AML-193 (cell line): ENCODE results near the gene FBLN7.

Experiments
- DNase-seq, 2 experiments: peaks; one replicate each; lab custom pipeline; 2025; lab: John Stamatoyannopoulos, UW

The FBLN7 gene

DNA sequence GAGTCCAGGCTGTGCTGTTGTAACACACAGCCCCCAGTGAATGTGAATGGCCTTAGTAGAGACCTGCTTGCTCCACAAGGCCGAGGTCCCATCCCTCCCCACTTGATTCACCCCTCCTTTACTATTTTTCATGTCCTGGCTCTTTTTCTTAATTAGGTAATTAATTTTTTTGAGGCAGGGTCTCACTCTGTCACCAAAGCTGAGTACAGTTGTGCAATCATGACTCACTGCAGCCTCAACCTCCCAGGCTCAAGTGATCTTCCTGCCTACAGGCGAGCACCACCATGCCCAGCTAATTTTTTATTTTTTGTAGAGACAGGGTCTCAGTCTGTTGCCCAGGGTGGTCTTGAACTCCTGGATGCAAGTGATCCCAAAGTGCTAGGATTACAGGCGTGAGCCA is 19.3 kb downstream of the FBLN7 start:
- DNase-seq = no peak

DNA sequence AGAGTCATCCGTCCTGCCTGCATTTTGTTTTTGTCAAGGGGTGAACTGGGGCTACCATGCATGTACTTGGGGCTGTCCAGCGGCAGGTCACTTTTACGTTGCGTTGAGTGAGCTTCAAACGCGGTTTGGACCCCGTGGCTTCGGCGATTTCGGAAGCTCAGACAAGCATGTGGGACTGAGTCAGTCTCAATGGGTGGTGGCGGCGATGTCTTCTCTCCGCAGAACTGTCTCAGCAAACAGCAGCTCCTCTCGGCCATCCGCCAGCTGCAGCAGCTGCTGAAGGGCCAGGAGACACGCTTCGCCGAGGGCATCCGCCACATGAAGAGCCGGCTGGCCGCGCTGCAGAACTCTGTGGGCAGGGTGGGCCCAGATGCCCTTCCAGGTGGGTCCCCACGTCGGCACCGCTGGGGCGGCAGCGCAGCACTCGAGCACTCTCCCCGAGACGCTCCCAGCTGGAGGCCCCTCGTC is 21.3 kb downstream of the FBLN7 start:
- no peak for DNase-seq

DNA sequence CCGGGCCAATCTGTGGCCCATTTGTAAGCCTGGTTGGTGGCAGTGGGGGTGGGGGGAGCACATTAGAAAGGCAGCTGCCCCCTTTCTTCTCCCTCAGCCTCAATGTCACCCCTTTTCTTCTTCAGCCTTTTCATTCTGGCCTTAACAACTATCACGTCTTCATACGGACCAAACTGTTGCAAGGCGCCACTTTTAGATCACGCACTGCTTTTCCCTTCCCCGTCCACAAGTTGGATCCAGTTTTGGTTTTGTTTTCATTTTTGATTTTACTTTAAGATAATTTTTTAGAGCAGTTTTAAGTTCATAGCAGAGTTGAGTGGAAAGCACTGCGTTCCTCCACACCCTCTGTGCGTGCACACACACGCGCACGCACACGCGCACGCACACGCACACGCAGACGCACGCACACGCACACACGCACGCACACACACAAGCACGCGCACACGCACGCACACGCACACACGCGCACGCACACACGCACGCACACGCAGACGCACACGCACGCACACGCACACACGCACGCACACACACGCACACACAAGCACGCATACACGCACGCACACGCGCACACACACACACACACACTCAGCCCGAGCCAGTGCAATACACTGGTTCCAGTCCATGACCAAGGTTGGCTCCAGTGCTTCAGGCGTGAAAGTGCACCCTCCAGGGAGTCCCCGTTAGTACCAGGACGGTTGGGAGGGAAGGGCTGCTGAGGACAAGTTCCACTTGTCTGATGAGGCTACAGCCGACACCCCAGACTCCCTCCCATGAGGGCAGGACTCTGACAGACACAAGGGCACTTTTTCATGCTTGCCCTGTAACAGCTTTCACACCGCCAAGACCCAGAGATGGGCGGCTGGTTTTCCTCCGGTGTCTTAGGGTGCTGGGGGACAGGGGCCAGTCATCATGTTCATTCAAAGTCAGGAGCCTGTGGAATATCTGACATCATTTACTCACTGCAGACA is 22.4 kb downstream of the FBLN7 start:
- no peak for DNase-seq

DNA sequence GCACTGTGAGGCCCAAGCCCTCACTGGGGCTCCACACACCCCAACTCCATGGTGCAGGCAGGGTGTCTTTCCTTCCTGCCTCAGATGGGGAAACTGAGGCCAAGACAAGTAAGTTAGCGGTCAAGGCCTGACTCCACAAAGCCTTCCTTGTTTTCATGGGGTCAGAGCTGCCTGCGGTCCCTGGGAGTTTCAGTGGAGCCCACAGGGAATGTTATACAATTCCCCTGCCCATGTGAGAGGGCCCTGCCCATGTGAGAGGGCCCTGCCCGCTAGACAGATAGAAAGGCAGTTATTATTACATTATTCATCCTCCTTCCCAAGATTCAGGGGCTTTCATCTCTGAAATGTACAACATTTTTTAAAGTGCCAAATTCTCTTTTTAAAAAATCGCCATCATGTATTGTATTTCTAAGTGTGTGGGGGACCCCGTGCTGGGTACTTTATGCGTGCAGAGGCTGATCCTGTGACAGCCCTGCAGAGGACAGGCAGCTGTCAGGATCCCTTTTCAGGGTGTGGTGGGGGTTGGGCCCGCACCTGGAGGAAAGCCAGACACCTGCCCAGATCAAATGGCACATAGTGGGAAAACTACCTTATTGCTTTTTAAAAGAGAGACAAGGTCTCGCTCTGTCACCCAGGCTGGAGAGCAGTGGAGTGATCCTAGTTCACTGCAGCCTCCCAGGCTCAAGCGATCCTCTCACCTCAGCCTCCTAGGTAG is 23.4 kb downstream of the FBLN7 start:
- DNase-seq = no peak

GRCh38 chr2:112162341-112162740 is 24.2 kb downstream of the FBLN7 start:
- no peak for DNase-seq

- no peak for DNase-seq
Observed at GRCh38 chr2:112162956-112163355, 24.8 kb downstream of the FBLN7 start.

GRCh38 chr2:112163541-112163981 is 25.4 kb downstream of the FBLN7 start:
- DNase-seq = no peak

DNA sequence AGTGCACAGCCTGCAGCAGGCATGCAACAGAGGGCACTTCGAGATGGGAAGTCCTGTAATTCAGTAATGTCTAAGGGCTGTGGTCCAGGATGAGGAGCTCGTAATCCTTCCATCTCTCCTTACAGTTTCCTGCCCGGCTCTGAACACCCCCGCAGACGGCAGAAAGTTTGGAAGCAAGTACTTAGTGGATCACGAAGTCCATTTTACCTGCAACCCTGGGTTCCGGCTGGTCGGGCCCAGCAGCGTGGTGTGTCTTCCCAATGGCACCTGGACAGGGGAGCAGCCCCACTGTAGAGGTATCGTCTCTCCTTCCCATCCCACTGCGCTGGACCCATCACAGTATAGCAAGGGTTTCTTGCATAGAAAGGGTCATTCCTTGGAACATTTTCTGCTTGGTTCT is 26.7 kb downstream of the FBLN7 start:
- no peak for DNase-seq

DNA sequence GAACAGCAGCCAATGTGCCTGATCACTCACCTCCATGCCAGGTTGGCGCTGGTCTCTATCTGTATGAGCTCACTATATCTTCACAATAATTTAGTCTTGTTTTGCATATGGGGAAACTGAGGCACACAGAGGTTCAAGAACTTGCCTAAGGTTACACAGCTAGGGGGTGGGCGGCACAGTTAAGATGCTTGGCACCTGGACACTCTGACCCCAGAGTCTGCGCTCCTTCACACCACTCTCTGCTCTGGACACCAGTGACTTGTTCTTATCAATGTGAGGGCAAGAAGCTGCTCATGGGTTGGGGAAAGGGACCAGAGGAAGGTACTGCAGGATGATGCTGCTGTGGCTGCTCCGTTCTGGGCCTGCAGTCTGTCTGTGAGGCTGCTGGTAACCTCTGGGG is 27.1 kb downstream of the FBLN7 start:
- no peak for DNase-seq

GRCh38 chr2:112166806-112167499 is 28.8 kb downstream of the FBLN7 start:
- DNase-seq = no peak

DNA sequence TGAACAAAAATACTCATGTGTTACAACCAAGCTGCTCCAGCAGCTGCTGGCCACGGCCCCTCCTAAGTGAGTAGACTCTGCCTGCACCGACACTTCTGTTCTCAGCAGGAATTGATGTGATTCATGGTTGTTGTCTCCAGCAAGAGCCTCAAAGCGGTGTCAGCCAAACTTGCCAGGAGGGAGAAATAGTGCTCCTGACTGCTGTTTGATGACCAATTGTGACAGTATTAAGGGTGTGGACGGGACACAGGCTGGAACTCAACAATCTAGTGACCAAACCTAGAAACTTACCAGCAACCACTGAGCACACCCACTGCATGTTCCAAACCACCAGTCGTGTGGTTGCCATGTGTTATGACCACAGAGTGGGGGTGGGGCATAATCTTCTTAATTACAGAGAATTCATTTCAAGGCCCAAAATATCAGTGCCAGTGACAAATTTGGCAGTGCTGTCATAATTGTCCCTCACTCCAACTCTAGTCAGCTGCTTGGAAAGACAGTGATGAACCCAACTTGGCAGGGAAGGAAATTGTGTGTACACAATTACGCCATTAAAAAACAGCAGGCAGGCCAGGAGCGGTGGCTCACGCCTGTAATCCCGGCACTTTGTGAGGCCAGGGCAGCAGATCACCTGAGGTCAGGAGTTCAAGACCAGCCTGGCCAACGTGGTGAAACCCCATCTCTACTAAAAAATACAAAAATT is 30.4 kb downstream of the FBLN7 start:
- DNase-seq = no peak

GRCh38 chr2:112170495-112170894 is 32.3 kb downstream of the FBLN7 start:
- DNase-seq = no peak

DNA sequence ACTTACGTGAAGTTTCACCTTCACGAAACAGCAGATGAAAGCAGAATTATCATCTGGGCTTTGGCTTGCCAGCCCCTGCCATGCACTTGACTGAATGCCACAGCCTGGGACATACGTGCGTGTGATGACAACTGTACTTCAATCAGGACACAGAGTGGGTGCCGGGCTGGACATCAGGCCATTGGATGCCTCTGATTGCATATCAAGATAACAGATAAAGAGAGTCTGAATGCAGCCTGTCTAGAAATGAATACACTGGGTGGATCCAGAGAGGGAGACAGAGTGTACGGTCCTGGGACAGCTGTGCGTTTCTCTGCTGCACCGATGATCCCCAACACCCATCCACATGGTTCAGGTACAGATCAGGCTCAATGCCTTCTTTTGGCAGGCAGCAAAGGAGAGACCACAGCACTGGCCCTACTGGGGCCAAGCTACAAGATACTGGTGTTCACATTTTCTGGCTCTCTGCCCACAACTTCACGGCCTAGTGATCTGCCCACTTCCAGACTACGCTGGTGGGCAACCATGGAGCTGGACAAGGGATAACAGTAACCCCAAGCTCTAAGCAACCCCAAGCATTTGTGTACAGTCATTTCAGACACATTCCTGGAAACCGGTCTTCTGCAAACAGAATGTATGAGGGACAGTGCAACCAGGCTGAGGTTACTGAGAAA is 35.6 kb downstream of the FBLN7 start:
- DNase-seq = no peak

GRCh38 chr2:112174383-112174782 is 36.2 kb downstream of the FBLN7 start:
- DNase-seq = no peak

- DNase-seq = no peak
Observed at GRCh38 chr2:112175333-112175732, 37.1 kb downstream of the FBLN7 start.

GRCh38 chr2:112175958-112176573 is 37.9 kb downstream of the FBLN7 start:
- DNase-seq = no peak

GRCh38 chr2:112181571-112182290 is 43.5 kb downstream of the FBLN7 start:
- DNase-seq = no peak

DNA sequence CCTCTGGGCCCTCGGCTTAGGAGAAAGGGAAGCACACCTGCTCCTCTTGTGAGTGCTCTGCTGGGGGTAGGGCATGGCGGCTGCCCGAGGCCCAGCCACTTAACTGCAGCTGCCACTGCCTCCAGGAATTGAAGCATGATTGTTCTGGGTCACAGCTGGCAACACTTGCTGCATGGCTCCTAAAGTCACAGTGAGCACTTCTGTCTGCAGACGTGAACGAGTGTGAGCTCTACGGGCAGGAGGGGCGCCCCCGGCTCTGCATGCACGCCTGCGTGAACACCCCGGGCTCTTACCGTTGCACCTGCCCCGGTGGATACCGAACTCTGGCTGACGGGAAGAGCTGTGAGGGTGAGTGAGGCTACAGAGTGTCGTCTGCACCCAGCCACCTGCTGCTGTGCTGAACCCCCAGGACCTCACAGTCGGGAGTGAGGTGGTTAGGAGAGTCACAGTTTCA is 44.4 kb downstream of the FBLN7 start:
- DNase-seq = no peak

GRCh38 chr2:112183327-112184025 is 45.3 kb downstream of the FBLN7 start:
- DNase-seq = no peak
